Measurements from ENCODE around the gene PPP1R1C.

The PPP1R1C gene

GRCh38 chr2:182117196-182117595 lies 131.5 kb downstream of the PPP1R1C start:
- DNase-seq: no peak

GRCh38 chr2:182128821-182129707 lies 143.4 kb downstream of the PPP1R1C start:
- DNase-seq: no peak

GRCh38 chr2:182132605-182133004 lies 147.0 kb downstream of the PPP1R1C start:
- DNase-seq: no peak

- DNase-seq: no peak
Measured at GRCh38 chr2:182133195-182133891, 147.7 kb downstream of the PPP1R1C start.

- no peak for DNase-seq
Measured at GRCh38 chr2:182134201-182134600, 148.5 kb downstream of the PPP1R1C start.

- no peak for DNase-seq
Measured at GRCh38 chr2:182142062-182142461, 156.4 kb downstream of the PPP1R1C start.

- DNase-seq: no peak
Measured at GRCh38 chr2:182144041-182144775, 158.6 kb downstream of the PPP1R1C start.

GRCh38 chr2:182144776-182145165 lies 159.1 kb downstream of the PPP1R1C start:
- DNase-seq: no peak

GRCh38 chr2:182148344-182148743 lies 162.7 kb downstream of the PPP1R1C start:
- no peak for DNase-seq

- no peak for DNase-seq
Measured at GRCh38 chr2:182163878-182164277, 178.2 kb downstream of the PPP1R1C start.

GRCh38 chr2:182164686-182165085 lies 179.0 kb downstream of the PPP1R1C start:
- DNase-seq: no peak

GRCh38 chr2:182165202-182165601 lies 179.5 kb downstream of the PPP1R1C start:
- DNase-seq: no peak

GRCh38 chr2:182166406-182166805 lies 180.8 kb downstream of the PPP1R1C start:
- no peak for DNase-seq

- DNase-seq: no peak
Measured at GRCh38 chr2:182166841-182167240, 181.2 kb downstream of the PPP1R1C start.
